SK-N-SH (cell line): Measurements from ENCODE around the gene PFN2. TPM values are rescaled to one million over a fixed set of nuclear protein-coding genes. Genes with fewer than 3 reads are reported as not detected.

ENCODE experiments used
- CTCF ChIA-PET: fragments of 300-600, 350-600 bp; formaldehyde crosslinking; extraction: SDS; loops from one replicate; lab custom pipeline; 2021; lab: Yijun Ruan, JAX
- POLR2A ChIA-PET: fragments of 350-600 bp; sonication (Branson Sonifier 250); formaldehyde crosslinking; extraction: SDS; loops from one replicate; lab custom pipeline; 2020; ENCODE audit warnings: antibody characterized with exemption, inconsistent platforms; lab: Yijun Ruan, JAX
- DNase-seq: peaks from one replicate; pipeline ENCODE4 v3.0.0; 2012
- H2AFZ ChIP-seq: fragments of 200-600 bp; sonication (generic); 2 replicates; pipeline ENCODE4 v1.8.1; 2016; ENCODE audit warnings: antibody characterized with exemption, mild to moderate bottlenecking, low read depth
- H3F3A ChIP-seq: fragments of 200-600 bp; sonication (generic); replicated peaks from 2 replicates; pipeline ENCODE3; 2016; ENCODE audit warnings: antibody characterized with exemption, mild to moderate bottlenecking; ENCODE audit not compliant: insufficient read depth
- H3K27ac ChIP-seq, 2 experiments: fragments of 200-500 bp in 1 of 2; fragments of 200-600 bp in 1 of 2; sonication (Bioruptor generic) in 1 of 2; sonication (generic), shearing (Covaris generic) in 1 of 2; 2 replicates each; pipeline versions ENCODE4 v1.5.1 to v1.6.1; 2014 to 2016; ENCODE audit warnings: low read depth in 2 of 2, inconsistent platforms in 1 of 2, low read length in 1 of 2, mild to moderate bottlenecking in 1 of 2, mixed read lengths in 1 of 2
- H3K27me3 ChIP-seq: fragments of 200-600 bp; sonication (generic), shearing (Covaris generic); 2 replicates; pipeline ENCODE4 v1.6.1; 2016; ENCODE audit warnings: mixed run types; ENCODE audit not compliant: insufficient read depth
- H3K36me3 ChIP-seq, 2 experiments: fragments of 200-500 bp in 1 of 2; fragments of 200-600 bp in 1 of 2; sonication (Bioruptor generic) in 1 of 2; sonication (generic) in 1 of 2; replicated peaks in 1 of 2; 2 replicates each; pipeline versions ENCODE3 to v1.5.1; 2014 to 2016; ENCODE audit warnings: low read length in 1 of 2, mild to moderate bottlenecking in 1 of 2; ENCODE audit not compliant: insufficient read depth in 2 of 2, control insufficient read depth in 1 of 2
- H3K4me1 ChIP-seq, 2 experiments: fragments of 200-500 bp in 1 of 2; fragments of 200-600 bp in 1 of 2; sonication (Bioruptor generic) in 1 of 2; sonication (generic), shearing (Covaris generic) in 1 of 2; 2 replicates each; pipeline versions ENCODE4 v1.5.1 to v1.6.1; 2014 to 2016; ENCODE audit warnings: low read depth in 1 of 2, low read length in 1 of 2, mixed run types in 1 of 2; ENCODE audit not compliant: insufficient read depth in 2 of 2, control insufficient read depth in 1 of 2
- H3K4me2 ChIP-seq: fragments of 200-600 bp; sonication (generic), shearing (Covaris generic); 2 replicates; pipeline ENCODE4 v1.6.1; 2017; ENCODE audit warnings: mixed run types
- H3K4me3 ChIP-seq, 2 experiments: fragments of 200-500 bp in 1 of 2; fragments of 200-600 bp in 1 of 2; sonication (Bioruptor generic) in 1 of 2; sonication (generic), shearing (Covaris generic) in 1 of 2; 2 replicates each; pipeline versions ENCODE4 v1.5.1 to v1.8.1; 2014 to 2016; ENCODE audit warnings: low read depth in 2 of 2, inconsistent platforms in 1 of 2, low read length in 1 of 2, mild to moderate bottlenecking in 1 of 2, mixed read lengths in 1 of 2, moderate library complexity in 1 of 2
- H3K79me2 ChIP-seq: fragments of 200-600 bp; sonication (generic); 2 replicates; pipeline ENCODE4 v1.8.1; 2017; ENCODE audit warnings: mild to moderate bottlenecking; ENCODE audit not compliant: insufficient read depth
- H3K9ac ChIP-seq: fragments of 200-600 bp; sonication (generic); 2 replicates; pipeline ENCODE4 v1.6.1; 2017; ENCODE audit warnings: mixed run types
- H3K9me2 ChIP-seq: fragments of 200-600 bp; sonication (generic); 2 replicates; pipeline ENCODE4 v1.6.1; 2017; ENCODE audit warnings: mixed run types
- H3K9me3 ChIP-seq: fragments of 200-600 bp; sonication (generic); 2 replicates; pipeline ENCODE4 v1.6.1; 2017; ENCODE audit warnings: mixed run types, mild to moderate bottlenecking, moderate library complexity
- H4K20me1 ChIP-seq: fragments of 200-600 bp; sonication (generic); 2 replicates; pipeline ENCODE4 v1.6.1; 2017; ENCODE audit warnings: mild to moderate bottlenecking, mixed run types; ENCODE audit not compliant: insufficient read depth
- EZH2phosphoT487 ChIP-seq: fragments of 200-600 bp; sonication (generic); IDR thresholded peaks from 2 replicates; pipeline ENCODE4 v1.6.1; 2017; ENCODE audit warnings: low read depth, mixed run types, mild to moderate bottlenecking, antibody characterized with exemption, moderate library complexity, borderline replicate concordance
- FOSL2 ChIP-seq: IDR thresholded peaks from 2 replicates; pipeline ENCODE4 v1.4.0; 2012; ENCODE audit warnings: low read depth, mild to moderate bottlenecking, moderate library complexity, borderline replicate concordance
- GABPA ChIP-seq: IDR thresholded peaks from 2 replicates; pipeline ENCODE4 v1.4.0; 2012; ENCODE audit warnings: low read depth, mild to moderate bottlenecking
- GATA2 ChIP-seq: sonication (generic); formaldehyde crosslinking; IDR thresholded peaks from 2 replicates; pipeline ENCODE4 v1.5.0; 2020; ENCODE audit warnings: mild to moderate bottlenecking, missing genetic modification reagents
- IRF3 ChIP-seq: fragments of 150-350 bp; IDR thresholded peaks from 2 replicates; pipeline ENCODE4 v1.6.1; 2016; ENCODE audit warnings: mild to moderate bottlenecking, low read depth, low read length
- MEF2A ChIP-seq: IDR thresholded peaks from 2 replicates; pipeline ENCODE4 v1.4.0; 2012; ENCODE audit warnings: low read depth, borderline replicate concordance
- MXI1 ChIP-seq: IDR thresholded peaks from 2 replicates; pipeline ENCODE4 v1.6.1; 2012; ENCODE audit warnings: mild to moderate bottlenecking, low read depth, low read length, improper control_type of control experiment
- POLR2AphosphoS5 ChIP-seq: IDR thresholded peaks from 2 replicates; pipeline ENCODE4 v1.6.1; 2012; ENCODE audit warnings: low read depth, low read length
- RAD21 ChIP-seq: IDR thresholded peaks from 2 replicates; pipeline ENCODE4 v1.6.1; 2012; ENCODE audit warnings: mild to moderate bottlenecking, low read length
- RCOR1 ChIP-seq: fragments of 150-350 bp; IDR thresholded peaks from 2 replicates; pipeline ENCODE4 v1.6.1; 2017; ENCODE audit warnings: antibody characterized with exemption, low read length
- RFX5 ChIP-seq: IDR thresholded peaks from 2 replicates; pipeline ENCODE4 v1.6.1; 2012; ENCODE audit warnings: mild to moderate bottlenecking, improper control_type of control experiment, low read length
- SIN3A ChIP-seq: IDR thresholded peaks from 2 replicates; pipeline ENCODE4 v1.6.1; 2012; ENCODE audit warnings: low read depth, mild to moderate bottlenecking, low read length, moderate library complexity, borderline replicate concordance
- YY1 ChIP-seq: IDR thresholded peaks from 2 replicates; pipeline ENCODE4 v1.4.0; 2012; ENCODE audit warnings: low read depth, mild to moderate bottlenecking
- WGBS: methylation state at CpG from one replicate; pipeline ENCODE4 v1.1.6; 2017; ENCODE audit warnings: low lambda C conversion rate; 5-methylcytosine and 5-hydroxymethylcytosine counted together
- polyA plus RNA-seq, 3 experiments: library from polyadenylated mRNA; depleted of rRNA; stranded (reverse); fragments of >200 nt; gene quantifications; 2 replicates each; pipeline ENCODE4 v1.2.3, GENCODE V29; 2012
- TF ChIP-seq, protein P1 (sequence below): IDR thresholded peaks from 2 replicates; pipeline ENCODE4; 2012
- TF ChIP-seq, protein P2 (sequence below): IDR thresholded peaks from 2 replicates; pipeline ENCODE4 v1.6.1; 2012; ENCODE audit warnings: mild to moderate bottlenecking, low read depth, low read length, moderate library complexity

PFN2 gene
- polyA plus RNA-seq, 1 of the 3 experiments (the other 2 are of a cell fraction): 594 TPM

GRCh38 chr3:149920119-149920518 lies 50.6 kb downstream of the PFN2 start:
- POLR2A ChIA-PET: no interaction called here
- H2AFZ ChIP-seq: no peak overlapping the region
- no peaks in the 10 kb centered on the region for H3K4me1 ChIP-seq
- H3F3A ChIP-seq: peaks cover 3% of the 10 kb centered on the region
- H3K9ac ChIP-seq: no peak overlapping the region
- no peak for DNase-seq
- peaks cover 3 to 37% of the 10 kb centered on the region in 2 experiments for H3K36me3 ChIP-seq
- H3K79me2 ChIP-seq: no peaks in the 10 kb centered on the region
- no peak overlapping the region for H3K4me3 ChIP-seq
- no peaks in the 10 kb centered on the region for H4K20me1 ChIP-seq
- H3K27me3 ChIP-seq: no peaks in the 10 kb centered on the region
- no peak overlapping the region for H3K27ac ChIP-seq
- CTCF ChIA-PET: interaction anchor here (0.6 to 1.0 kb wide), 2 partner anchors 77 to 490 kb away, joined by 3 read pairs; no protein-coding TSS in a partner anchor
- H3K9me2 ChIP-seq: no peaks in the 10 kb centered on the region
- H3K4me2 ChIP-seq: no peak overlapping the region
- no peak for TF ChIP-seq POLR2AphosphoS5
- TF ChIP-seq SIN3A: no peak
- no peak for TF ChIP-seq MEF2A
- TF ChIP-seq, protein P1, sequence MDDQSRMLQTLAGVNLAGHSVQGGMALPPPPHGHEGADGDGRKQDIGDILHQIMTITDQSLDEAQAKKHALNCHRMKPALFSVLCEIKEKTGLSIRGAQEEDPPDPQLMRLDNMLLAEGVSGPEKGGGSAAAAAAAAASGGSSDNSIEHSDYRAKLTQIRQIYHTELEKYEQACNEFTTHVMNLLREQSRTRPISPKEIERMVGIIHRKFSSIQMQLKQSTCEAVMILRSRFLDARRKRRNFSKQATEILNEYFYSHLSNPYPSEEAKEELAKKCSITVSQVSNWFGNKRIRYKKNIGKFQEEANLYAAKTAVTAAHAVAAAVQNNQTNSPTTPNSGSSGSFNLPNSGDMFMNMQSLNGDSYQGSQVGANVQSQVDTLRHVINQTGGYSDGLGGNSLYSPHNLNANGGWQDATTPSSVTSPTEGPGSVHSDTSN: no peak
- 94% methylated on average over 3 of the region's 3 CpGs for WGBS
- no peaks in the 10 kb centered on the region for H3K9me3 ChIP-seq

DNA sequence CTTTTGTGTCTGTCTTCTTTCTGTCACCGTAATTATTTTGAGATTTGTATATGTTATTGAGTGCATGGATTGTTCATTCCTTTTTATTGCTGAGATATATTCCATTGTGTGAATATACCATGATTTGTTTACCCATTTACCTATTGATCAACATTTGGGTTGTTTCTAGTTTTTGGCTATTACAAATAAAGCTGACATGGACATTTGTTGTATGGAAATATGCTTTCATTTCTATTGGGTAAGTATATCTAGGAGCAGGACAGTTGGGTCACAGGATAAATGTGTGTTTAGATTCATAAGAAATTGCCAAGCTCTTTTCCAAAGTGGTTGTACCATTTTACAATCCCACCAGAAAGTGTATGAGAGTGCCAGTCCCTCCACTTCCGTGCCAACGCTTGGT lies 51.2 kb downstream of the PFN2 start:
- TF ChIP-seq RAD21 (no peak), IRF3 (no peak), EZH2phosphoT487 (no peak), POLR2AphosphoS5 (no peak), YY1 (no peak), MXI1 (no peak), RCOR1 (no peak), GABPA (no peak), FOSL2 (no peak), RFX5 (no peak), GATA2 (no peak)
- TF ChIP-seq, protein P1: no peak
- TF ChIP-seq, protein P2, sequence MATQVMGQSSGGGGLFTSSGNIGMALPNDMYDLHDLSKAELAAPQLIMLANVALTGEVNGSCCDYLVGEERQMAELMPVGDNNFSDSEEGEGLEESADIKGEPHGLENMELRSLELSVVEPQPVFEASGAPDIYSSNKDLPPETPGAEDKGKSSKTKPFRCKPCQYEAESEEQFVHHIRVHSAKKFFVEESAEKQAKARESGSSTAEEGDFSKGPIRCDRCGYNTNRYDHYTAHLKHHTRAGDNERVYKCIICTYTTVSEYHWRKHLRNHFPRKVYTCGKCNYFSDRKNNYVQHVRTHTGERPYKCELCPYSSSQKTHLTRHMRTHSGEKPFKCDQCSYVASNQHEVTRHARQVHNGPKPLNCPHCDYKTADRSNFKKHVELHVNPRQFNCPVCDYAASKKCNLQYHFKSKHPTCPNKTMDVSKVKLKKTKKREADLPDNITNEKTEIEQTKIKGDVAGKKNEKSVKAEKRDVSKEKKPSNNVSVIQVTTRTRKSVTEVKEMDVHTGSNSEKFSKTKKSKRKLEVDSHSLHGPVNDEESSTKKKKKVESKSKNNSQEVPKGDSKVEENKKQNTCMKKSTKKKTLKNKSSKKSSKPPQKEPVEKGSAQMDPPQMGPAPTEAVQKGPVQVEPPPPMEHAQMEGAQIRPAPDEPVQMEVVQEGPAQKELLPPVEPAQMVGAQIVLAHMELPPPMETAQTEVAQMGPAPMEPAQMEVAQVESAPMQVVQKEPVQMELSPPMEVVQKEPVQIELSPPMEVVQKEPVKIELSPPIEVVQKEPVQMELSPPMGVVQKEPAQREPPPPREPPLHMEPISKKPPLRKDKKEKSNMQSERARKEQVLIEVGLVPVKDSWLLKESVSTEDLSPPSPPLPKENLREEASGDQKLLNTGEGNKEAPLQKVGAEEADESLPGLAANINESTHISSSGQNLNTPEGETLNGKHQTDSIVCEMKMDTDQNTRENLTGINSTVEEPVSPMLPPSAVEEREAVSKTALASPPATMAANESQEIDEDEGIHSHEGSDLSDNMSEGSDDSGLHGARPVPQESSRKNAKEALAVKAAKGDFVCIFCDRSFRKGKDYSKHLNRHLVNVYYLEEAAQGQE: no peak
- POLR2A ChIA-PET: no interaction called here
- CTCF ChIA-PET: interaction anchor here (0.6 to 1.0 kb wide), 2 partner anchors 77 to 490 kb away, joined by 3 read pairs; no protein-coding TSS in a partner anchor

More for the DNA sequence above, 51.2 kb downstream of the PFN2 start:
- DNase-seq: no peak
- Histone ChIP-seq H3K9me3 (no peaks in the 10 kb centered on the region), H3F3A (peaks cover 3% of the 10 kb centered on the region), H3K9ac (no peak overlapping the region), H3K9me2 (no peaks in the 10 kb centered on the region), H3K79me2 (no peaks in the 10 kb centered on the region), H3K27me3 (no peaks in the 10 kb centered on the region), H3K4me1 (no peaks in the 10 kb centered on the region), H2AFZ (no peak overlapping the region), H4K20me1 (no peaks in the 10 kb centered on the region), H3K27ac (no peak overlapping the region), H3K4me2 (no peak overlapping the region), H3K36me3 (peaks cover 3 to 37% of the 10 kb centered on the region in 2 experiments), H3K4me3 (no peak overlapping the region)
- over 99% methylated on average over 3 of the region's 3 CpGs for WGBS
